ENCODE data around the gene TAF11L10. TPM values are rescaled to one million over a fixed set of nuclear protein-coding genes. Genes with fewer than 3 reads are reported as not detected.
"Not testable (repeated sequence)": the region's sequence is repeated elsewhere in the genome, so short reads cannot be mapped to it uniquely, and the experiment has no call there.

The TAF11L10 gene
- total and polyA plus RNA-seq, 4 donors, result not detected

DNA sequence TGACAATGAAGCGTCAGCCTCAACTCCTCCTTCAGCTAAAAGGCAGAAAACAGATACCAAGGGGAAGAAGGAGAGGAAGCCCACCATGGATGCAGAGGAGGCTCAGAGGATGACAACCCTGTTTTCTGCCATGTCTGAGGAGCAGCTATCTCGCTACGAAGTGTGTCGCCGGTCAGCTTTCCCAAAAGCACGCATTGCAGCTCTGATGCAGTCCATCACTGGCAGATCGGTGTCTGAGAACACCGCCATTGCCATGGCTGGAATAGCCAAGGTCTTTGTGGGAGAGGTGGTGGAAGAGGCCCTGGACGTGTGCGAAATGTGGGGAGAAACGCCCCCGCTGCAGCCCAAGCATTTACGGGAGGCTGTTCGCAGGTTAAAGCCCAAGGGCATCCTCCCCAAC is 7.3 kb upstream of the TAF11L10 start:
- Histone ChIP-seq H3K36me3 (ENCODE audit: control insufficient read depth in 4 of 4, insufficient read depth in 3 of 4, low read depth in 1 of 4, low read length in 3 of 4) (no peaks in the 10 kb centered on the region), H3K27ac (ENCODE audit: low read depth in 1 of 2, low read length in 2 of 2) (no peak overlapping the region), H3K27me3 (ENCODE audit: control insufficient read depth in 4 of 4, insufficient read depth in 4 of 4, low read length in 3 of 4) (peaks cover 0 to 2% (median 0%) of the 10 kb centered on the region in 4 donors), H3K4me3 (ENCODE audit: low read depth in 1 of 3, low read length in 3 of 3) (no peak overlapping the region), H3K4me1 (ENCODE audit: control insufficient read depth in 4 of 4, insufficient read depth in 4 of 4, low read length in 3 of 4) (no peaks in the 10 kb centered on the region), H3K9ac (ENCODE audit: low read depth in 1 of 2, low read length in 2 of 2) (no peak overlapping the region), H3K9me3 (ENCODE audit: control insufficient read depth in 4 of 4, low read length in 3 of 4) (no peaks in the 10 kb centered on the region)
- DNase-seq (ENCODE audit: low spot score), result no peak
- WGBS, result 89% methylated on average over 14 of the region's 14 CpGs
- TF ChIP-seq NR2F2 (IDR thresholded peaks at IDR 0.05) (no peak), YY1 (IDR thresholded peaks at IDR 0.05) (no peak), RAD21 (IDR thresholded peaks at IDR 0.05) (no peak), JUND (IDR thresholded peaks at IDR 0.05) (no peak), EGR1 (IDR thresholded peaks at IDR 0.05; ENCODE audit: low read depth in 2 of 2) (no peak), GABPA (IDR thresholded peaks at IDR 0.05 in 1 of 2, conservative IDR thresholded peaks at IDR 0.05 in 1 of 2) (no peak), FOXA1 (IDR thresholded peaks at IDR 0.05) (no peak)
- TF ChIP-seq, protein P1, sequence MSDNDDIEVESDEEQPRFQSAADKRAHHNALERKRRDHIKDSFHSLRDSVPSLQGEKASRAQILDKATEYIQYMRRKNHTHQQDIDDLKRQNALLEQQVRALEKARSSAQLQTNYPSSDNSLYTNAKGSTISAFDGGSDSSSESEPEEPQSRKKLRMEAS (IDR thresholded peaks at IDR 0.05), result no peak

DNA sequence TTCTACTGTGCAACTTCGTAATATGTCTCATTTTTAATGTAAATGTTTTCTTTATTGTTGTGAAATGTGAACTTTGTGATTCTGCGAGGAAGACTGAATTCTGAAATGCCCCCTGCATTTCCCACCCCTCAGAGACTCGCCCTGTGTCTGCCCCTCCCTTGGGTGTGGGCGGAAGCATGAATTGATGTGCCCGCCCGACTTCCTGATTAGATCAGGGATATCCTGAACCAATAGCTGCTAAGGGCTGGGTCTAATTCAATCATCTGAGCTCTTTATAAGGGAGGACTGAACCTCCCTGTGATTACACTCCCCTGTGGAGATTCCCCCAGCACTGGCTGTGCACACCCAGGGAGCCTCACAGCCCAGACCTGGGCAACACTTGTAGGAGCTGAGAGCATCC is 6.3 kb upstream of the TAF11L10 start, which contains the start of gene TAF11L11:
Gene TAF11L11 (plus strand): TSS at position 304 of the 400 bp plus-strand sequence.
- not testable (repeated sequence) for H3K4me3 ChIP-seq (ENCODE audit: low read depth in 1 of 3, low read length in 3 of 3); H3K9me3 ChIP-seq (ENCODE audit: control insufficient read depth in 4 of 4, low read length in 3 of 4); H3K4me1 ChIP-seq (ENCODE audit: control insufficient read depth in 4 of 4, insufficient read depth in 4 of 4, low read length in 3 of 4); H3K9ac ChIP-seq (ENCODE audit: low read depth in 1 of 2, low read length in 2 of 2); H3K27me3 ChIP-seq (ENCODE audit: control insufficient read depth in 4 of 4, insufficient read depth in 4 of 4, low read length in 3 of 4); H3K27ac ChIP-seq (ENCODE audit: low read depth in 1 of 2, low read length in 2 of 2); DNase-seq (ENCODE audit: low spot score); H3K36me3 ChIP-seq (ENCODE audit: control insufficient read depth in 4 of 4, insufficient read depth in 3 of 4, low read depth in 1 of 4, low read length in 3 of 4)
- 61% methylated on average over 6 of the region's 6 CpGs for WGBS

DNA sequence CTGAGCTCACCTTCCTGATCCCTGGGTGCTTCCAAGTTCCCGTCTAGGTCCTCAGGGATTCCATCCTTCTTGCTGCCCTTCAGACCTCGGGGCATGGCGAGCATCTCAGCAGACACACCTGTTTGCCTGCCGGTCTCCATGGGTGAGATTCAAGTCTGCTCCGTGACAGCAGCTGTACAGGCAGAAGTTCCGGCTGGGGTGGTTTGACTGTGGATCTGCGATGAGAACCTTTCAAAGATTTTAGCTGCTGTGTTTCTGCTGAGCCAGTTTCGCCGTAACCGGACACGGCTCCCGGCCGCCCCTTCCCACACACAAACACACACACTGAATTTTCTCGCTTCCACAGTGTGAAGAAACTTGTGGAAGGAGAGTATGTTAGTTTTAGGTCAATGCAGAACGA is 3.4 kb downstream of the TAF11L10 start, which contains the start of gene TAF11L9:
Gene TAF11L9 (minus strand): TSS at position 140 of the 400 bp plus-strand sequence.
- DNase-seq (ENCODE audit: low spot score); H3K4me1 ChIP-seq (ENCODE audit: control insufficient read depth in 4 of 4, insufficient read depth in 4 of 4, low read length in 3 of 4); H3K4me3 ChIP-seq (ENCODE audit: low read depth in 1 of 3, low read length in 3 of 3); H3K9ac ChIP-seq (ENCODE audit: low read depth in 1 of 2, low read length in 2 of 2); H3K27me3 ChIP-seq (ENCODE audit: control insufficient read depth in 4 of 4, insufficient read depth in 4 of 4, low read length in 3 of 4); H3K9me3 ChIP-seq (ENCODE audit: control insufficient read depth in 4 of 4, low read length in 3 of 4); H3K27ac ChIP-seq (ENCODE audit: low read depth in 1 of 2, low read length in 2 of 2); H3K36me3 ChIP-seq (ENCODE audit: control insufficient read depth in 4 of 4, insufficient read depth in 3 of 4, low read depth in 1 of 4, low read length in 3 of 4): not testable (repeated sequence)
- 92% methylated on average over 10 of the region's 15 CpGs for WGBS

DNA sequence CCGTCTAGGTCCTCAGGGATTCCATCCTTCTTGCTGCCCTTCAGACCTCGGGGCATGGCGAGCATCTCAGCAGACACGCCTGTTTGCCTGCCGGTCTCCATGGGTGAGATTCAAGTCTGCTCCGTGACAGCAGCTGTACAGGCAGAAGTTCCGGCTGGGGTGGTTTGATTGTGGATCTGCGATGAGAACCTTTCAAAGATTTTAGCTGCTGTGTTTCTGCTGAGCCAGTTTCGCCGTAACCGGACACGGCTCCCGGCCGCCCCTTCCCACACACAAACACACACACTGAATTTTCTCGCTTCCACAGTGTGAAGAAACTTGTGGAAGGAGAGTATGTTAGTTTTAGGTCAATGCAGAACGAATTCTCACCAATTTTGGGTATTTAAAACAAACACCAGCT is 6.8 kb downstream of the TAF11L10 start, which contains the start of gene TAF11L8:
Gene TAF11L8 (minus strand): TSS at position 101 of the 400 bp plus-strand sequence.
- H3K4me3 ChIP-seq (ENCODE audit: low read depth in 1 of 3, low read length in 3 of 3); H3K27me3 ChIP-seq (ENCODE audit: control insufficient read depth in 4 of 4, insufficient read depth in 4 of 4, low read length in 3 of 4); H3K27ac ChIP-seq (ENCODE audit: low read depth in 1 of 2, low read length in 2 of 2); H3K4me1 ChIP-seq (ENCODE audit: control insufficient read depth in 4 of 4, insufficient read depth in 4 of 4, low read length in 3 of 4); H3K9me3 ChIP-seq (ENCODE audit: control insufficient read depth in 4 of 4, low read length in 3 of 4); DNase-seq (ENCODE audit: low spot score); H3K9ac ChIP-seq (ENCODE audit: low read depth in 1 of 2, low read length in 2 of 2); H3K36me3 ChIP-seq (ENCODE audit: control insufficient read depth in 4 of 4, insufficient read depth in 3 of 4, low read depth in 1 of 4, low read length in 3 of 4): not testable (repeated sequence)
- no CpG with 5 or more reads among the region's 16 CpGs for WGBS

DNA sequence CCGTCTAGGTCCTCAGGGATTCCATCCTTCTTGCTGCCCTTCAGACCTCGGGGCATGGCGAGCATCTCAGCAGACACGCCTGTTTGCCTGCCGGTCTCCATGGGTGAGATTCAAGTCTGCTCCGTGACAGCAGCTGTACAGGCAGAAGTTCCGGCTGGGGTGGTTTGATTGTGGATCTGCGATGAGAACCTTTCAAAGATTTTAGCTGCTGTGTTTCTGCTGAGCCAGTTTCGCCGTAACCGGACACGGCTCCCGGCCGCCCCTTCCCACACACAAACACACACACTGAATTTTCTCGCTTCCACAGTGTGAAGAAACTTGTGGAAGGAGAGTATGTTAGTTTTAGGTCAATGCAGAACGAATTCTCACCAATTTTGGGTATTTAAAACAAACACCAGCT is 12.0 kb downstream of the TAF11L10 start, which contains the start of gene TAF11L7:
Gene TAF11L7 (minus strand): TSS at position 101 of the 400 bp plus-strand sequence.
- H3K4me3 ChIP-seq (ENCODE audit: low read depth in 1 of 3, low read length in 3 of 3); H3K9ac ChIP-seq (ENCODE audit: low read depth in 1 of 2, low read length in 2 of 2); H3K27me3 ChIP-seq (ENCODE audit: control insufficient read depth in 4 of 4, insufficient read depth in 4 of 4, low read length in 3 of 4); H3K27ac ChIP-seq (ENCODE audit: low read depth in 1 of 2, low read length in 2 of 2); DNase-seq (ENCODE audit: low spot score); H3K36me3 ChIP-seq (ENCODE audit: control insufficient read depth in 4 of 4, insufficient read depth in 3 of 4, low read depth in 1 of 4, low read length in 3 of 4); H3K4me1 ChIP-seq (ENCODE audit: control insufficient read depth in 4 of 4, insufficient read depth in 4 of 4, low read length in 3 of 4); H3K9me3 ChIP-seq (ENCODE audit: control insufficient read depth in 4 of 4, low read length in 3 of 4): not testable (repeated sequence)
- WGBS, result no CpG with 5 or more reads among the region's 16 CpGs

Small RNAs within 50 kb of the gene (small RNA-seq; reads per million reads assigned to genes)
- gene AC233724.1, result not detected
- not detected for gene AC233724.3
- gene AC233724.4, result not detected
- not detected for gene AC233724.6
- not detected for gene AC233724.7

Other genes with a start within 250 kb of the TAF11L10 start
- gene TAF11L2, start 99.6 kb downstream of the TAF11L10 start, total RNA-seq, result not detected
- gene TAF11L2, start 99.6 kb downstream of the TAF11L10 start, polyA plus RNA-seq, result not detected
- gene TAF11L3, start 79.5 kb downstream of the TAF11L10 start, total RNA-seq, result not detected
- not detected for gene TAF11L3, start 79.5 kb downstream of the TAF11L10 start, polyA plus RNA-seq
- not detected for gene TAF11L4, start 76.0 kb downstream of the TAF11L10 start, total RNA-seq
- gene TAF11L4, start 76.0 kb downstream of the TAF11L10 start, polyA plus RNA-seq, result not detected
- gene TAF11L5, start 72.6 kb downstream of the TAF11L10 start, total RNA-seq, result not detected
- not detected for gene TAF11L5, start 72.6 kb downstream of the TAF11L10 start, polyA plus RNA-seq
- not detected for gene TAF11L6, start 69.2 kb downstream of the TAF11L10 start, total RNA-seq
- gene TAF11L6, start 69.2 kb downstream of the TAF11L10 start, polyA plus RNA-seq, result not detected
- not detected for gene TAF11L7, start 12.1 kb downstream of the TAF11L10 start, total RNA-seq
- not detected for gene TAF11L7, start 12.1 kb downstream of the TAF11L10 start, polyA plus RNA-seq
- gene TAF11L8, start 6.9 kb downstream of the TAF11L10 start, total RNA-seq, result not detected
- gene TAF11L8, start 6.9 kb downstream of the TAF11L10 start, polyA plus RNA-seq, result not detected
- gene TAF11L9, start 3.4 kb downstream of the TAF11L10 start, total RNA-seq, result not detected
- not detected for gene TAF11L9, start 3.4 kb downstream of the TAF11L10 start, polyA plus RNA-seq
- gene TAF11L11, start 6.4 kb upstream of the TAF11L10 start, total RNA-seq, result not detected
- not detected for gene TAF11L11, start 6.4 kb upstream of the TAF11L10 start, polyA plus RNA-seq
- gene TAF11L12, start 12.6 kb upstream of the TAF11L10 start, total RNA-seq, result not detected
- not detected for gene TAF11L12, start 12.6 kb upstream of the TAF11L10 start, polyA plus RNA-seq
- not detected for gene TAF11L13, start 34.3 kb upstream of the TAF11L10 start, total RNA-seq
- not detected for gene TAF11L13, start 34.3 kb upstream of the TAF11L10 start, polyA plus RNA-seq
- not detected for gene TAF11L14, start 36.6 kb upstream of the TAF11L10 start, total RNA-seq
- not detected for gene TAF11L14, start 36.6 kb upstream of the TAF11L10 start, polyA plus RNA-seq

Measured in liver (tissue), 10 donors.